HepG2 (cell line): ENCODE measurements around the gene RSPRY1. TPM values are rescaled to one million over a fixed set of nuclear protein-coding genes. Genes with fewer than 3 reads are reported as not detected.
A peak's percentile ranks its signal among the peaks of the same experiment; 100 is the strongest.

Experiments
- ARNTL ChIP-seq: sonication (generic); formaldehyde crosslinking; IDR thresholded peaks from 2 replicates; pipeline ENCODE4 v1.4.0; 2020; ENCODE audit warnings: mild to moderate bottlenecking, missing genetic modification reagents
- CBX5 ChIP-seq: sonication (generic); formaldehyde crosslinking; IDR thresholded peaks from 2 replicates; pipeline ENCODE4 v1.4.0; 2020; ENCODE audit warnings: missing genetic modification reagents, borderline replicate concordance
- PHF5A ChIP-seq: IDR thresholded peaks from one replicate; pipeline ENCODE4 v1.6.1; 2018; ENCODE audit warnings: low read depth, missing genetic modification reagents; ENCODE audit not compliant: unreplicated experiment
- ZBTB8A ChIP-seq: sonication (generic); formaldehyde crosslinking; IDR thresholded peaks from 2 replicates; pipeline ENCODE4 v1.4.0; 2020; ENCODE audit warnings: mild to moderate bottlenecking, low read depth, missing genetic modification reagents, borderline replicate concordance
- ZFP41 ChIP-seq: sonication (generic); formaldehyde crosslinking; IDR thresholded peaks from 2 replicates; pipeline ENCODE4 v1.4.0; 2020; ENCODE audit warnings: mild to moderate bottlenecking, missing genetic modification reagents, borderline replicate concordance
- ZNF12 ChIP-seq: sonication (generic); formaldehyde crosslinking; IDR thresholded peaks from 2 replicates; pipeline ENCODE4 v1.5.0; 2020; ENCODE audit warnings: missing genetic modification reagents
- ZNF331 ChIP-seq: sonication (generic); formaldehyde crosslinking; IDR thresholded peaks from 2 replicates; pipeline ENCODE4 v1.4.0; 2020; ENCODE audit warnings: missing genetic modification reagents
- ZNF7 ChIP-seq: IDR thresholded peaks from 2 replicates; pipeline ENCODE4 v1.6.1; 2016; ENCODE audit warnings: missing biosample characterization, missing genetic modification reagents
- polyA plus RNA-seq, 8 experiments: library from polyadenylated mRNA; depleted of rRNA in 3 of 8; stranded (reverse) in 7 of 8; unstranded in 1 of 8; fragments of >200 nt; fragmentation: Illumina TruSeq in 4 of 8; extraction: Trizol in 4 of 8; gene quantifications; 2 replicates each; pipeline versions ENCODE4 v1.2.1 to v1.2.3, GENCODE V29; 2011 to 2016; ENCODE audit warnings: low read depth in 4 of 8, missing spikeins in 1 of 8, mixed read lengths in 1 of 8; ENCODE audit not compliant: insufficient read depth in 1 of 8
- total RNA-seq, 5 experiments: library from RNA; depleted of rRNA; stranded (reverse); fragments of >200 nt; fragmentation: Illumina TruSeq; extraction: Trizol; gene quantifications; 2 replicates each; pipeline ENCODE4 v1.2.3, GENCODE V29; 2016; ENCODE audit warnings: low read depth in 1 of 5
- TF ChIP-seq, protein P1 (sequence below): sonication (generic); formaldehyde crosslinking; IDR thresholded peaks from 2 replicates; pipeline ENCODE4 v1.8.0; 2022; ENCODE audit warnings: low read depth, missing genetic modification reagents
- TF ChIP-seq, protein P2 (sequence below): sonication (generic); formaldehyde crosslinking; IDR thresholded peaks from 2 replicates; pipeline ENCODE4 v1.4.0; 2020; ENCODE audit warnings: missing genetic modification reagents, borderline replicate concordance
- TF ChIP-seq, protein P3 (sequence below): sonication (generic); formaldehyde crosslinking; IDR thresholded peaks from 2 replicates; pipeline ENCODE4 v1.4.0; 2020; ENCODE audit warnings: mild to moderate bottlenecking, missing genetic modification reagents
- TF ChIP-seq, protein P4 (sequence below): sonication (generic); formaldehyde crosslinking; IDR thresholded peaks from 2 replicates; pipeline ENCODE4 v1.4.0; 2020; ENCODE audit warnings: missing genetic modification reagents
- TF ChIP-seq, protein P5 (sequence below): sonication (generic); formaldehyde crosslinking; IDR thresholded peaks from 2 replicates; pipeline ENCODE4 v1.4.0; 2020; ENCODE audit warnings: missing genetic modification reagents
- TF ChIP-seq, protein P6 (sequence below): sonication (generic); formaldehyde crosslinking; IDR thresholded peaks from 2 replicates; pipeline ENCODE4 v1.5.1; 2020; ENCODE audit warnings: mild to moderate bottlenecking, missing genetic modification reagents, borderline replicate concordance

RSPRY1 gene
- total and polyA plus RNA-seq, 2 of the 13 experiments (the other 11 are each of a cell fraction or from before 2014, with no cell fraction given): 53.4 to 61.0 TPM

DNA sequence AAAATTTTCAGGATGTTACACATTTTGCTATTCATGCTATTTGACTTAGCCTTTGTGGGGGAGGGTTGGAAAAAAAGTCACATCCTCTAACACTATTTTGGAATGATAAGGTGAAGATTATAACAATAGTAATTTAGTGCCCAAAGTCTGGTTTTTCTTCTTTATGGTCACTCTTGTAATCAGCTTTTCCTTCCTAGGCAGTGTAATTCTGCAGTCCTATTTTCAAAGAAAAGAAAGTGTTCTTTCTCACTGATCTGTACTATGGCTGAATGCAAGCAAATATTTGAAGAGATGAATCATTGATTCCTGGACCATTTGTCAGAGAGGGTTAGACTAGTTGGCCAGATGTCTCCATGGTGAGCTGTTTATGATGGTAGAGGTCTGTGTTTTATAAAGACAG lies 8.4 kb downstream of the RSPRY1 start (continued):
- TF ChIP-seq ZNF12 (CRISPR knock-in tag) (no peak), CBX5 (CRISPR knock-in tag) (no peak), ZNF7 (no peak), ZFP41 (no peak), ZBTB8A (CRISPR knock-in tag) (no peak), ZNF331 (CRISPR knock-in tag) (0 out of 2 replicates have a peak, but pooled peaks have one; percentile 53), ARNTL (CRISPR knock-in tag) (no peak), PHF5A (CRISPR knock-in tag) (peak; percentile 60)
- TF ChIP-seq, protein P1, sequence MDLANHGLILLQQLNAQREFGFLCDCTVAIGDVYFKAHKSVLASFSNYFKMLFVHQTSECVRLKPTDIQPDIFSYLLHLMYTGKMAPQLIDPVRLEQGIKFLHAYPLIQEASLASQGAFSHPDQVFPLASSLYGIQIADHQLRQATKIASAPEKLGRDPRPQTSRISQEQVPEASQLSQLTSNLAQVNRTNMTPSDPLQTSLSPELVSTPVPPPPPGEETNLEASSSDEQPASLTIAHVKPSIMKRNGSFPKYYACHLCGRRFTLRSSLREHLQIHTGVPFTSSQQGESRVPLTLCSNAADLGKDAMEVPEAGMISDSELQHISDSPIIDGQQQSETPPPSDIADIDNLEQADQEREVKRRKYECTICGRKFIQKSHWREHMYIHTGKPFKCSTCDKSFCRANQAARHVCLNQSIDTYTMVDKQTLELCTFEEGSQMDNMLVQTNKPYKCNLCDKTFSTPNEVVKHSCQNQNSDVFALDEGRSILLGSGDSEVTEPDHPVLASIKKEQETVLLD (CRISPR knock-in tag): no peak
- TF ChIP-seq, protein P2, sequence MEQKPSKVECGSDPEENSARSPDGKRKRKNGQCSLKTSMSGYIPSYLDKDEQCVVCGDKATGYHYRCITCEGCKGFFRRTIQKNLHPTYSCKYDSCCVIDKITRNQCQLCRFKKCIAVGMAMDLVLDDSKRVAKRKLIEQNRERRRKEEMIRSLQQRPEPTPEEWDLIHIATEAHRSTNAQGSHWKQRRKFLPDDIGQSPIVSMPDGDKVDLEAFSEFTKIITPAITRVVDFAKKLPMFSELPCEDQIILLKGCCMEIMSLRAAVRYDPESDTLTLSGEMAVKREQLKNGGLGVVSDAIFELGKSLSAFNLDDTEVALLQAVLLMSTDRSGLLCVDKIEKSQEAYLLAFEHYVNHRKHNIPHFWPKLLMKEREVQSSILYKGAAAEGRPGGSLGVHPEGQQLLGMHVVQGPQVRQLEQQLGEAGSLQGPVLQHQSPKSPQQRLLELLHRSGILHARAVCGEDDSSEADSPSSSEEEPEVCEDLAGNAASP (CRISPR knock-in tag): peak; percentile 80
- TF ChIP-seq, protein P3, sequence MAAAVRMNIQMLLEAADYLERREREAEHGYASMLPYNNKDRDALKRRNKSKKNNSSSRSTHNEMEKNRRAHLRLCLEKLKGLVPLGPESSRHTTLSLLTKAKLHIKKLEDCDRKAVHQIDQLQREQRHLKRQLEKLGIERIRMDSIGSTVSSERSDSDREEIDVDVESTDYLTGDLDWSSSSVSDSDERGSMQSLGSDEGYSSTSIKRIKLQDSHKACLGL: no peak
- TF ChIP-seq, protein P4, sequence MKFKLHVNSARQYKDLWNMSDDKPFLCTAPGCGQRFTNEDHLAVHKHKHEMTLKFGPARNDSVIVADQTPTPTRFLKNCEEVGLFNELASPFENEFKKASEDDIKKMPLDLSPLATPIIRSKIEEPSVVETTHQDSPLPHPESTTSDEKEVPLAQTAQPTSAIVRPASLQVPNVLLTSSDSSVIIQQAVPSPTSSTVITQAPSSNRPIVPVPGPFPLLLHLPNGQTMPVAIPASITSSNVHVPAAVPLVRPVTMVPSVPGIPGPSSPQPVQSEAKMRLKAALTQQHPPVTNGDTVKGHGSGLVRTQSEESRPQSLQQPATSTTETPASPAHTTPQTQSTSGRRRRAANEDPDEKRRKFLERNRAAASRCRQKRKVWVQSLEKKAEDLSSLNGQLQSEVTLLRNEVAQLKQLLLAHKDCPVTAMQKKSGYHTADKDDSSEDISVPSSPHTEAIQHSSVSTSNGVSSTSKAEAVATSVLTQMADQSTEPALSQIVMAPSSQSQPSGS: peak; percentile 81
- TF ChIP-seq, protein P5, sequence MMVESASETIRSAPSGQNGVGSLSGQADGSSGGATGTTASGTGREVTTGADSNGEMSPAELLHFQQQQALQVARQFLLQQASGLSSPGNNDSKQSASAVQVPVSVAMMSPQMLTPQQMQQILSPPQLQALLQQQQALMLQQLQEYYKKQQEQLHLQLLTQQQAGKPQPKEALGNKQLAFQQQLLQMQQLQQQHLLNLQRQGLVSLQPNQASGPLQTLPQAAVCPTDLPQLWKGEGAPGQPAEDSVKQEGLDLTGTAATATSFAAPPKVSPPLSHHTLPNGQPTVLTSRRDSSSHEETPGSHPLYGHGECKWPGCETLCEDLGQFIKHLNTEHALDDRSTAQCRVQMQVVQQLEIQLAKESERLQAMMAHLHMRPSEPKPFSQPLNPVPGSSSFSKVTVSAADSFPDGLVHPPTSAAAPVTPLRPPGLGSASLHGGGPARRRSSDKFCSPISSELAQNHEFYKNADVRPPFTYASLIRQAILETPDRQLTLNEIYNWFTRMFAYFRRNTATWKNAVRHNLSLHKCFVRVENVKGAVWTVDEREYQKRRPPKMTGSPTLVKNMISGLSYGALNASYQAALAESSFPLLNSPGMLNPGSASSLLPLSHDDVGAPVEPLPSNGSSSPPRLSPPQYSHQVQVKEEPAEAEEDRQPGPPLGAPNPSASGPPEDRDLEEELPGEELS (CRISPR knock-in tag): peak; percentile 66
- TF ChIP-seq, protein P6, sequence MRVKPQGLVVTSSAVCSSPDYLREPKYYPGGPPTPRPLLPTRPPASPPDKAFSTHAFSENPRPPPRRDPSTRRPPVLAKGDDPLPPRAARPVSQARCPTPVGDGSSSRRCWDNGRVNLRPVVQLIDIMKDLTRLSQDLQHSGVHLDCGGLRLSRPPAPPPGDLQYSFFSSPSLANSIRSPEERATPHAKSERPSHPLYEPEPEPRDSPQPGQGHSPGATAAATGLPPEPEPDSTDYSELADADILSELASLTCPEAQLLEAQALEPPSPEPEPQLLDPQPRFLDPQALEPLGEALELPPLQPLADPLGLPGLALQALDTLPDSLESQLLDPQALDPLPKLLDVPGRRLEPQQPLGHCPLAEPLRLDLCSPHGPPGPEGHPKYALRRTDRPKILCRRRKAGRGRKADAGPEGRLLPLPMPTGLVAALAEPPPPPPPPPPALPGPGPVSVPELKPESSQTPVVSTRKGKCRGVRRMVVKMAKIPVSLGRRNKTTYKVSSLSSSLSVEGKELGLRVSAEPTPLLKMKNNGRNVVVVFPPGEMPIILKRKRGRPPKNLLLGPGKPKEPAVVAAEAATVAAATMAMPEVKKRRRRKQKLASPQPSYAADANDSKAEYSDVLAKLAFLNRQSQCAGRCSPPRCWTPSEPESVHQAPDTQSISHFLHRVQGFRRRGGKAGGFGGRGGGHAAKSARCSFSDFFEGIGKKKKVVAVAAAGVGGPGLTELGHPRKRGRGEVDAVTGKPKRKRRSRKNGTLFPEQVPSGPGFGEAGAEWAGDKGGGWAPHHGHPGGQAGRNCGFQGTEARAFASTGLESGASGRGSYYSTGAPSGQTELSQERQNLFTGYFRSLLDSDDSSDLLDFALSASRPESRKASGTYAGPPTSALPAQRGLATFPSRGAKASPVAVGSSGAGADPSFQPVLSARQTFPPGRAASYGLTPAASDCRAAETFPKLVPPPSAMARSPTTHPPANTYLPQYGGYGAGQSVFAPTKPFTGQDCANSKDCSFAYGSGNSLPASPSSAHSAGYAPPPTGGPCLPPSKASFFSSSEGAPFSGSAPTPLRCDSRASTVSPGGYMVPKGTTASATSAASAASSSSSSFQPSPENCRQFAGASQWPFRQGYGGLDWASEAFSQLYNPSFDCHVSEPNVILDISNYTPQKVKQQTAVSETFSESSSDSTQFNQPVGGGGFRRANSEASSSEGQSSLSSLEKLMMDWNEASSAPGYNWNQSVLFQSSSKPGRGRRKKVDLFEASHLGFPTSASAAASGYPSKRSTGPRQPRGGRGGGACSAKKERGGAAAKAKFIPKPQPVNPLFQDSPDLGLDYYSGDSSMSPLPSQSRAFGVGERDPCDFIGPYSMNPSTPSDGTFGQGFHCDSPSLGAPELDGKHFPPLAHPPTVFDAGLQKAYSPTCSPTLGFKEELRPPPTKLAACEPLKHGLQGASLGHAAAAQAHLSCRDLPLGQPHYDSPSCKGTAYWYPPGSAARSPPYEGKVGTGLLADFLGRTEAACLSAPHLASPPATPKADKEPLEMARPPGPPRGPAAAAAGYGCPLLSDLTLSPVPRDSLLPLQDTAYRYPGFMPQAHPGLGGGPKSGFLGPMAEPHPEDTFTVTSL (CRISPR knock-in tag): peak; percentile 93; the same call in 1 of the 2 replicates
